Neural progenitor cell (in vitro differentiated cells): Measurements from ENCODE around the gene C8G.

Source experiments
- CTCF ChIP-seq: fragments of 200-600 bp; sonication (generic); IDR thresholded peaks from 2 replicates; pipeline ENCODE4 v1.5.1; 2017; ENCODE audit warnings: antibody characterized with exemption, mild to moderate bottlenecking
- EZH2 ChIP-seq: fragments of 200-600 bp; sonication (generic); IDR thresholded peaks from 2 replicates; pipeline ENCODE4 v1.6.1; 2017; ENCODE audit warnings: antibody characterized with exemption, mild to moderate bottlenecking, moderate library complexity

GRCh38 chr9:136900988-136901515 is 44.0 kb upstream of the C8G start:
- TF ChIP-seq EZH2 (no peak), CTCF (no peak)
